Activated CD8-positive, alpha-beta memory T cell treated with anti-CD3 and anti-CD28 coated beads for 4 hours (primary cell): ENCODE data around the gene DBN1.

Experiments used
- DNase-seq, 2 donors: peaks; one replicate each; pipeline ENCODE4 v3.0.0-alpha.2; 2020; ENCODE audit warnings: low read depth in 2 of 2

Gene DBN1

GRCh38 chr5:177455661-177456590 is 17.5 kb downstream of the DBN1 start:
- peak; percentile 91 to 92 for DNase-seq

GRCh38 chr5:177455036-177455660 is 18.3 kb downstream of the DBN1 start:
- DNase-seq: peak; percentile 82 to 87

GRCh38 chr5:177454397-177455035 is 18.9 kb downstream of the DBN1 start:
- DNase-seq: peak; percentile 85 to 92

- no peak for DNase-seq
Measured at GRCh38 chr5:177453852-177454396, 19.5 kb downstream of the DBN1 start.

- no peak for DNase-seq
Measured at GRCh38 chr5:177452688-177453638, 20.5 kb downstream of the DBN1 start.

GRCh38 chr5:177450667-177451424 is 22.6 kb downstream of the DBN1 start:
- DNase-seq: no peak

- DNase-seq: no peak
Measured at GRCh38 chr5:177449140-177450061, 24.0 kb downstream of the DBN1 start.

GRCh38 chr5:177448244-177448950 is 25.0 kb downstream of the DBN1 start:
- DNase-seq: no peak

- no peak for DNase-seq
Measured at GRCh38 chr5:177447611-177448243, 25.7 kb downstream of the DBN1 start.

GRCh38 chr5:177447066-177447610 is 26.3 kb downstream of the DBN1 start:
- peak; percentile 31 to 45 for DNase-seq

- peak; percentile 50 to 51 for DNase-seq
Measured at GRCh38 chr5:177446200-177447065, 27.0 kb downstream of the DBN1 start, which contains the start of gene PRR7. Gene PRR7, plus strand, starts transcription at chr5:177446814. Its CDS starts 8,254 bp downstream, at chr5:177455068.

GRCh38 chr5:177445917-177446199 is 27.6 kb downstream of the DBN1 start:
- DNase-seq: no peak

GRCh38 chr5:177445052-177445916 is 28.1 kb downstream of the DBN1 start:
- no peak for DNase-seq

- no peak for DNase-seq
Measured at GRCh38 chr5:177444106-177445051, 29.1 kb downstream of the DBN1 start.
